GM23248 (cell line): ENCODE data around the gene COA6.

Source experiments
- EZH2 ChIP-seq: fragments of 200-600 bp; sonication (generic); IDR thresholded peaks from 2 replicates; pipeline ENCODE4 v1.6.1; 2018; ENCODE audit warnings: antibody characterized with exemption, mild to moderate bottlenecking; ENCODE audit not compliant: insufficient read depth, poor library complexity, severe bottlenecking
- EZH2phosphoT487 ChIP-seq: fragments of 200-600 bp; sonication (generic); IDR thresholded peaks from 2 replicates; pipeline ENCODE4 v1.6.1; 2018; ENCODE audit warnings: antibody characterized with exemption, moderate library complexity, mild to moderate bottlenecking, low read depth; ENCODE audit not compliant: insufficient read depth

GRCh38 chr1:234372011-234372757 is 1.1 kb upstream of the COA6 start:
- no peak for TF ChIP-seq EZH2
- TF ChIP-seq EZH2phosphoT487 = no peak
